ENCODE results near the gene TLR5. TPM values are rescaled to one million over a fixed set of nuclear protein-coding genes. Genes with fewer than 3 reads are reported as not detected.

TLR5 gene
- polyA plus RNA-seq, 1 of the 3 experiments (the other 2 are of a cell fraction): not detected

- H3K36me3 ChIP-seq (replicated peaks in 1 of 2; ENCODE audit: control insufficient read depth in 1 of 2, insufficient read depth in 2 of 2, low read length in 1 of 2): no peaks in the 10 kb centered on the region
- H3K9me2 ChIP-seq: no peaks in the 10 kb centered on the region
- H3K79me2 ChIP-seq (ENCODE audit: insufficient read depth): no peaks in the 10 kb centered on the region
- no peaks in the 10 kb centered on the region for H3K9me3 ChIP-seq
- TF ChIP-seq, protein P1, sequence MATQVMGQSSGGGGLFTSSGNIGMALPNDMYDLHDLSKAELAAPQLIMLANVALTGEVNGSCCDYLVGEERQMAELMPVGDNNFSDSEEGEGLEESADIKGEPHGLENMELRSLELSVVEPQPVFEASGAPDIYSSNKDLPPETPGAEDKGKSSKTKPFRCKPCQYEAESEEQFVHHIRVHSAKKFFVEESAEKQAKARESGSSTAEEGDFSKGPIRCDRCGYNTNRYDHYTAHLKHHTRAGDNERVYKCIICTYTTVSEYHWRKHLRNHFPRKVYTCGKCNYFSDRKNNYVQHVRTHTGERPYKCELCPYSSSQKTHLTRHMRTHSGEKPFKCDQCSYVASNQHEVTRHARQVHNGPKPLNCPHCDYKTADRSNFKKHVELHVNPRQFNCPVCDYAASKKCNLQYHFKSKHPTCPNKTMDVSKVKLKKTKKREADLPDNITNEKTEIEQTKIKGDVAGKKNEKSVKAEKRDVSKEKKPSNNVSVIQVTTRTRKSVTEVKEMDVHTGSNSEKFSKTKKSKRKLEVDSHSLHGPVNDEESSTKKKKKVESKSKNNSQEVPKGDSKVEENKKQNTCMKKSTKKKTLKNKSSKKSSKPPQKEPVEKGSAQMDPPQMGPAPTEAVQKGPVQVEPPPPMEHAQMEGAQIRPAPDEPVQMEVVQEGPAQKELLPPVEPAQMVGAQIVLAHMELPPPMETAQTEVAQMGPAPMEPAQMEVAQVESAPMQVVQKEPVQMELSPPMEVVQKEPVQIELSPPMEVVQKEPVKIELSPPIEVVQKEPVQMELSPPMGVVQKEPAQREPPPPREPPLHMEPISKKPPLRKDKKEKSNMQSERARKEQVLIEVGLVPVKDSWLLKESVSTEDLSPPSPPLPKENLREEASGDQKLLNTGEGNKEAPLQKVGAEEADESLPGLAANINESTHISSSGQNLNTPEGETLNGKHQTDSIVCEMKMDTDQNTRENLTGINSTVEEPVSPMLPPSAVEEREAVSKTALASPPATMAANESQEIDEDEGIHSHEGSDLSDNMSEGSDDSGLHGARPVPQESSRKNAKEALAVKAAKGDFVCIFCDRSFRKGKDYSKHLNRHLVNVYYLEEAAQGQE (IDR thresholded peaks at IDR 0.05; ENCODE audit: low read depth, low read length): no peak
- TF ChIP-seq TEAD4 (IDR thresholded peaks at IDR 0.05; ENCODE audit: borderline replicate concordance, insufficient read depth): no peak
- TF ChIP-seq CHD2 (IDR thresholded peaks at IDR 0.05; ENCODE audit: low read length, partially characterized antibody): no peak
- TF ChIP-seq JUND (IDR thresholded peaks at IDR 0.05): no peak
- TF ChIP-seq POLR2AphosphoS5 (IDR thresholded peaks at IDR 0.05; ENCODE audit: low read depth, low read length): no peak
- TF ChIP-seq, protein P2, sequence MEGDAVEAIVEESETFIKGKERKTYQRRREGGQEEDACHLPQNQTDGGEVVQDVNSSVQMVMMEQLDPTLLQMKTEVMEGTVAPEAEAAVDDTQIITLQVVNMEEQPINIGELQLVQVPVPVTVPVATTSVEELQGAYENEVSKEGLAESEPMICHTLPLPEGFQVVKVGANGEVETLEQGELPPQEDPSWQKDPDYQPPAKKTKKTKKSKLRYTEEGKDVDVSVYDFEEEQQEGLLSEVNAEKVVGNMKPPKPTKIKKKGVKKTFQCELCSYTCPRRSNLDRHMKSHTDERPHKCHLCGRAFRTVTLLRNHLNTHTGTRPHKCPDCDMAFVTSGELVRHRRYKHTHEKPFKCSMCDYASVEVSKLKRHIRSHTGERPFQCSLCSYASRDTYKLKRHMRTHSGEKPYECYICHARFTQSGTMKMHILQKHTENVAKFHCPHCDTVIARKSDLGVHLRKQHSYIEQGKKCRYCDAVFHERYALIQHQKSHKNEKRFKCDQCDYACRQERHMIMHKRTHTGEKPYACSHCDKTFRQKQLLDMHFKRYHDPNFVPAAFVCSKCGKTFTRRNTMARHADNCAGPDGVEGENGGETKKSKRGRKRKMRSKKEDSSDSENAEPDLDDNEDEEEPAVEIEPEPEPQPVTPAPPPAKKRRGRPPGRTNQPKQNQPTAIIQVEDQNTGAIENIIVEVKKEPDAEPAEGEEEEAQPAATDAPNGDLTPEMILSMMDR (IDR thresholded peaks at IDR 0.05): no peak
- no peak for TF ChIP-seq FOXJ3 (CRISPR knock-in tag; IDR thresholded peaks at IDR 0.05)
- no peak for TF ChIP-seq MAX (IDR thresholded peaks at IDR 0.05; ENCODE audit: low read depth)
- no peak for TF ChIP-seq RCOR1 (IDR thresholded peaks at IDR 0.05; ENCODE audit: low read length)
- TF ChIP-seq TCF12 (IDR thresholded peaks at IDR 0.05): no peak
- TF ChIP-seq NRF1 (IDR thresholded peaks at IDR 0.05; ENCODE audit: low read depth, low read length): no peak
- TF ChIP-seq, protein P3, sequence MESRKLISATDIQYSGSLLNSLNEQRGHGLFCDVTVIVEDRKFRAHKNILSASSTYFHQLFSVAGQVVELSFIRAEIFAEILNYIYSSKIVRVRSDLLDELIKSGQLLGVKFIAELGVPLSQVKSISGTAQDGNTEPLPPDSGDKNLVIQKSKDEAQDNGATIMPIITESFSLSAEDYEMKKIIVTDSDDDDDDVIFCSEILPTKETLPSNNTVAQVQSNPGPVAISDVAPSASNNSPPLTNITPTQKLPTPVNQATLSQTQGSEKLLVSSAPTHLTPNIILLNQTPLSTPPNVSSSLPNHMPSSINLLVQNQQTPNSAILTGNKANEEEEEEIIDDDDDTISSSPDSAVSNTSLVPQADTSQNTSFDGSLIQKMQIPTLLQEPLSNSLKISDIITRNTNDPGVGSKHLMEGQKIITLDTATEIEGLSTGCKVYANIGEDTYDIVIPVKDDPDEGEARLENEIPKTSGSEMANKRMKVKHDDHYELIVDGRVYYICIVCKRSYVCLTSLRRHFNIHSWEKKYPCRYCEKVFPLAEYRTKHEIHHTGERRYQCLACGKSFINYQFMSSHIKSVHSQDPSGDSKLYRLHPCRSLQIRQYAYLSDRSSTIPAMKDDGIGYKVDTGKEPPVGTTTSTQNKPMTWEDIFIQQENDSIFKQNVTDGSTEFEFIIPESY (IDR thresholded peaks at IDR 0.05; ENCODE audit: borderline replicate concordance, low read depth): no peak
- no peak for TF ChIP-seq MXI1 (IDR thresholded peaks at IDR 0.05; ENCODE audit: low read depth, low read length)
- TF ChIP-seq USF1 (IDR thresholded peaks at IDR 0.05; ENCODE audit: borderline replicate concordance, low read depth): no peak
- no peak for TF ChIP-seq SIN3A (IDR thresholded peaks at IDR 0.05; ENCODE audit: borderline replicate concordance, low read depth, low read length)
- no peak for TF ChIP-seq YY1 (IDR thresholded peaks at IDR 0.05; ENCODE audit: low read depth)
- H4K20me1 ChIP-seq (ENCODE audit: insufficient read depth): no peaks in the 10 kb centered on the region
- no peak overlapping the region for H2AFZ ChIP-seq (ENCODE audit: low read depth)
- H3K27ac ChIP-seq (ENCODE audit: low read depth in 2 of 2, low read length in 1 of 2): no peak overlapping the region
- WGBS (ENCODE audit: low lambda C conversion rate): 28% methylated on average over 3 of the region's 3 CpGs
- peaks cover 37% of the 10 kb centered on the region for H3K27me3 ChIP-seq (ENCODE audit: insufficient read depth)
- no peaks in the 10 kb centered on the region for H3K4me1 ChIP-seq (ENCODE audit: control insufficient read depth in 1 of 2, insufficient read depth in 2 of 2, low read depth in 1 of 2, low read length in 1 of 2)
- DNase-seq: no peak
- H3F3A ChIP-seq (replicated peaks; ENCODE audit: insufficient read depth): no peaks in the 10 kb centered on the region
- H3K9ac ChIP-seq: no peak overlapping the region
- no peak overlapping the region for H3K4me3 ChIP-seq (ENCODE audit: low read depth in 2 of 2, low read length in 1 of 2)
- ChIA-PET POLR2A (no interaction called here), CTCF (interaction anchor here (0.5 to 1.3 kb wide), 5 partner anchors 12 to 23 kb away, joined by 3 to 4 read pairs (median 3); no protein-coding TSS in a partner anchor)
- H3K4me2 ChIP-seq: no peak overlapping the region
Observed at GRCh38 chr1:223110952-223111351, 32.1 kb downstream of the TLR5 start.
